HepG2 (cell line): Measurements from ENCODE around the gene ZNF511. TPM values are rescaled to one million over a fixed set of nuclear protein-coding genes. Genes with fewer than 3 reads are reported as not detected.

Experiments used
- ATAC-seq: fragments of 200-7000 bp; cut with Tn5 transposase; 3 replicates; pipeline ENCODE4 v1.9.1; 2020; ENCODE audit warnings: mild to moderate bottlenecking, moderate library complexity
- BruUV-seq: library from RNA; stranded (reverse); fragments of 400-500 nt; replicated peaks from 2 replicates; lab custom pipeline; 2021; lab: Mats Ljungman, UMichigan
- CTCF ChIA-PET: fragments of 300-600 bp; formaldehyde crosslinking; extraction: SDS; loops from one replicate; lab custom pipeline; 2021; ENCODE audit warnings: low total read pairs, inconsistent platforms, low intra/inter-chr PET ratio; lab: Yijun Ruan, JAX
- POLR2A ChIA-PET: fragments of 350-600 bp; sonication (Branson Sonifier 250); formaldehyde crosslinking; loops from one replicate; lab custom pipeline; 2020; ENCODE audit warnings: antibody characterized with exemption, inconsistent platforms; lab: Yijun Ruan, JAX
- DNase-seq: peaks from one replicate; pipeline ENCODE4 v3.0.0-alpha.2; 2015; ENCODE audit warnings: low spot score
- FAIRE-seq: peaks from 3 replicates; lab custom pipeline; 2011; peaks lifted over from hg19 to GRCh38; lab: Jason Lieb, UNC
- H2AFZ ChIP-seq: one replicate; pipeline ENCODE4 v1.6.1; 2011; ENCODE audit warnings: low read length, inconsistent platforms
- H3K27ac ChIP-seq: fragments of 300-600 bp; 3 replicates; pipeline ENCODE4 v1.8.0; 2011; ENCODE audit warnings: mixed run types, mild to moderate bottlenecking, mixed read lengths, low read length, inconsistent platforms; ENCODE audit not compliant: insufficient read depth; ENCODE audit errors: extremely low read length
- H3K27me3 ChIP-seq, 2 experiments: fragments of 200-600 bp in 1 of 2; 2 replicates in 1 of 2; 3 replicates in 1 of 2; pipeline versions ENCODE4 v1.6.0 to v1.8.0; 2011; ENCODE audit warnings: low read length in 2 of 2, mild to moderate bottlenecking in 2 of 2, moderate library complexity in 2 of 2, inconsistent platforms in 1 of 2; ENCODE audit not compliant: insufficient read depth in 2 of 2, control insufficient read depth in 1 of 2
- H3K36me3 ChIP-seq, 2 experiments: fragments of 200-600 bp in 1 of 2; replicated peaks in 1 of 2; 2 replicates in 1 of 2; 3 replicates in 1 of 2; pipeline versions ENCODE4 v1.5.1 to v1.8.0; 2011; ENCODE audit warnings: low read length in 2 of 2, inconsistent platforms in 1 of 2; ENCODE audit not compliant: insufficient read depth in 2 of 2, control insufficient read depth in 1 of 2
- H3K4me1 ChIP-seq: 2 replicates; pipeline ENCODE4 v1.5.1; 2012; ENCODE audit warnings: low read length, inconsistent platforms; ENCODE audit not compliant: insufficient read depth
- H3K4me2 ChIP-seq: 2 replicates; pipeline ENCODE4 v1.6.0; 2011; ENCODE audit warnings: low read depth, low read length, inconsistent platforms
- H3K4me3 ChIP-seq, 3 experiments: fragments of 200-600 bp in 1 of 3; sonication (generic), shearing (Covaris generic) in 1 of 3; replicated peaks in 1 of 3; 2 replicates each; pipeline ENCODE4 v1.5.1; 2011 to 2016; ENCODE audit warnings: low read length in 3 of 3, inconsistent platforms in 2 of 3, low read depth in 2 of 3, mild to moderate bottlenecking in 2 of 3, control low read depth in 1 of 3, mixed read lengths in 1 of 3; ENCODE audit not compliant: insufficient read depth in 1 of 3
- H3K79me2 ChIP-seq: one replicate; pipeline ENCODE4 v1.6.1; 2011; ENCODE audit warnings: low read length, inconsistent platforms; ENCODE audit not compliant: insufficient read depth
- H3K9ac ChIP-seq: 2 replicates; pipeline ENCODE4 v1.6.0; 2011; ENCODE audit warnings: mild to moderate bottlenecking, low read depth, low read length, inconsistent platforms; ENCODE audit not compliant: insufficient read depth
- H3K9me3 ChIP-seq: 2 replicates; pipeline ENCODE4 v1.5.1; 2012; ENCODE audit warnings: mild to moderate bottlenecking, low read length
- H4K20me1 ChIP-seq: 2 replicates; pipeline ENCODE4 v1.6.0; 2011; ENCODE audit warnings: inconsistent platforms, mild to moderate bottlenecking, low read length, moderate library complexity; ENCODE audit not compliant: insufficient read depth
- AGO2 ChIP-seq: fragments of 200-400 bp; formaldehyde crosslinking; optimal IDR thresholded peaks from 2 replicates; pipeline ENCODE3; 2017; ENCODE audit warnings: mild to moderate bottlenecking, low read depth, low read length, moderate library complexity
- MLLT10 ChIP-seq: sonication (generic); formaldehyde crosslinking; IDR thresholded peaks from 2 replicates; pipeline ENCODE4 v1.4.0; 2020; ENCODE audit warnings: missing genetic modification reagents
- NFIB ChIP-seq: sonication (generic); formaldehyde crosslinking; IDR thresholded peaks from 2 replicates; pipeline ENCODE4 v1.9.0; 2021; ENCODE audit warnings: missing genetic modification reagents, mild to moderate bottlenecking, borderline replicate concordance
- RCOR2 ChIP-seq: IDR thresholded peaks from 2 replicates; pipeline ENCODE4 v1.6.1; 2016; ENCODE audit warnings: missing biosample characterization, missing genetic modification reagents
- WGBS: methylation state at CpG from one replicate; pipeline ENCODE4 v1.1.6; 2017; ENCODE audit warnings: low lambda C conversion rate; 5-methylcytosine and 5-hydroxymethylcytosine counted together
- in situ Hi-C: cut with HindIII; loops from 2 replicates; pipeline ENCODE4 v1.10.0; 2017; ENCODE audit warnings: low pct_unique_long_range_greater_than_20kb; ENCODE audit not compliant: extremely low pct_ligation_motif_present
- intact Hi-C: fragments of 100-400 bp; cut with micrococcal nuclease; formaldehyde crosslinking; loops from one replicate; pipeline ENCODE4 v1.10.0; 2022; ENCODE audit not compliant: unreplicated experiment
- polyA plus RNA-seq, 8 experiments: library from polyadenylated mRNA; depleted of rRNA in 3 of 8; stranded (reverse) in 7 of 8; unstranded in 1 of 8; fragments of >200 nt; fragmentation: Illumina TruSeq in 4 of 8; extraction: Trizol in 4 of 8; gene quantifications; 2 replicates each; pipeline versions ENCODE4 v1.2.1 to v1.2.3, GENCODE V29; 2011 to 2016; ENCODE audit warnings: low read depth in 4 of 8, missing spikeins in 1 of 8, mixed read lengths in 1 of 8; ENCODE audit not compliant: insufficient read depth in 1 of 8
- total RNA-seq, 5 experiments: library from RNA; depleted of rRNA; stranded (reverse); fragments of >200 nt; fragmentation: Illumina TruSeq; extraction: Trizol; gene quantifications; 2 replicates each; pipeline ENCODE4 v1.2.3, GENCODE V29; 2016; ENCODE audit warnings: low read depth in 1 of 5

Gene ZNF511
- total and polyA plus RNA-seq, 2 of the 13 experiments (the other 11 are each of a cell fraction or from before 2014, with no cell fraction given): 35.6 to 66.4 TPM

DNA sequence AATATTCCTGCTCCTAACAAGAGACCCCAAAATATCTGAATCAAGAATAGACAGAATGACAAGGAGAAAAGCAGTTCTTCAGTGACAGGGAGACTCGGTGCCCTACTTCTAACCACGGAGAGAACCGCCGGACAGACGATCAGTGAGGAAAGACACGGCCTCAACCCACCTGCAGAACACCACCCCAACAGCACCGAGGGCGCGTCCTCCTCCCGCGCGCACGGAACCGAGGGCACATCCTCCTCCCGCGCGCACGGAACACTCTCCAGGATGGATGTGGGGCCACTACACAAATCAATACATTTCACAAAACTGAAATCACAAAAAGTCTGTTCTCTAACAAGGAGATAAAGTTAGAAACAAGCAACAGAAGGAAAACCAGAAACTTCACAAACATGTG lies 22.3 kb upstream of the ZNF511 start:
- WGBS: 90% methylated on average over 18 of the region's 18 CpGs
- Histone ChIP-seq H3K4me1 (no peaks in the 10 kb centered on the region), H3K27ac (no peak overlapping the region), H3K36me3 (peaks cover 27 to 70% of the 10 kb centered on the region in 2 experiments; a peak in 4 of 5 replicates), H3K9me3 (no peaks in the 10 kb centered on the region), H4K20me1 (no peaks in the 10 kb centered on the region), H3K4me2 (no peak overlapping the region), H3K27me3 (no peaks in the 10 kb centered on the region), H3K79me2 (no peaks in the 10 kb centered on the region), H3K9ac (no peak overlapping the region), H3K4me3 (no peak overlapping the region), H2AFZ (no peak overlapping the region)
- in situ Hi-C loops (no loop called here), intact Hi-C loops (no loop called here)
- no TSS peak for BruUV-seq
- TF ChIP-seq NFIB (CRISPR knock-in tag) (no peak), MLLT10 (no peak)
- FAIRE-seq (no peak), DNase-seq (no peak), ATAC-seq (no peak)
- ChIA-PET CTCF (no interaction called here), POLR2A (no interaction called here)

DNA sequence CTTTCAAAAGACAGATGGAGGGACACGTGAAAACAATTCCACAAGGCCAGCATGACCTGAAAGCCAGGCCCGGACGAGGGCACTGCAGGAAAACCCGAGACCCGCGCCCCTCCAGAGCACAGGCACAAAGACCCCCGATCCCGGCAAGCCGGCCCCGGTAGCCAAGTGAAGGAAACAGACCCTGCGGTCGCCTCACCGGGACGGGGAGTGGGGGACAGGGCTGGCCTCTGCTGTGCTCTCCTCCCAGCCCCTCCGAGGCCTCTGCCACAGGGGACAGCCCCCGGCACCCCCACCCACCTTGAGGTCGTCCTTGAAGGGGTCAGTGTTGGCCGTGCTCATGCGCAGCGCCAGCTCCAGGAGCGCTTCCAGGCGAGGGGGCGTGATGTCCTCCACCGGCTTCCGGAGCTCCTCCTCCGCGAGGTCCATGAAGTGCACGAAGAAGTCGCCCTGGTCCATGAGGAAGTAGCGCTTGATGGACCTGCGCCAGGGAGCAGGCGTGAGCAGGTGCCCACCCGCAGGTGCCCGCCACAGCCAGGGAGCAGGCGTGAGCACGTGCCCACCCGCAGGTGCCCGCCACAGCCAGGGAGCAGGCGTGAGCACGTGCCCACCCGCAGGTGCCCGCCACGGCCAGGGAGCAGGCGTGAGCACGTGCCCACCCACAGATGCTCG lies 20.7 kb upstream of the ZNF511 start:
- ChIA-PET CTCF (no interaction called here), POLR2A (no interaction called here)
- H3K9me3 ChIP-seq: no peaks in the 10 kb centered on the region
- no peak overlapping the region for H2AFZ ChIP-seq
- H3K36me3 ChIP-seq: peaks cover 24 to 61% of the 10 kb centered on the region in 2 experiments; a peak in 4 of 5 replicates
- FAIRE-seq: no peak
- no peaks in the 10 kb centered on the region for H3K79me2 ChIP-seq
- no peak overlapping the region for H3K4me3 ChIP-seq
- H3K9ac ChIP-seq: no peak overlapping the region
- intact Hi-C loops (no loop called here), in situ Hi-C loops (no loop called here)
- no TSS peak for BruUV-seq
- no peaks in the 10 kb centered on the region for H3K4me1 ChIP-seq
- no peaks in the 10 kb centered on the region for H3K27me3 ChIP-seq
- no peak overlapping the region for H3K4me2 ChIP-seq
- TF ChIP-seq RCOR2 (CRISPR knock-in tag) (no peak), AGO2 (peak; percentile 53)
- H4K20me1 ChIP-seq: no peaks in the 10 kb centered on the region
- no peak for DNase-seq
- ATAC-seq: no peak
- H3K27ac ChIP-seq: no peak overlapping the region
- WGBS: 96% methylated on average over 11 of the region's 46 CpGs
